LHCN-M2 (cell line): ENCODE data around the gene TLE3. TPM values are rescaled to one million over a fixed set of nuclear protein-coding genes. Genes with fewer than 3 reads are reported as not detected.

ENCODE experiments used
- DNase-seq: peaks from one replicate; pipeline ENCODE4 v3.0.0-alpha.2; 2012; ENCODE audit warnings: low read depth
- total RNA-seq: library from RNA; depleted of rRNA; stranded (reverse); fragments of >200 nt; gene quantifications from 2 replicates; pipeline ENCODE4 v1.2.3, GENCODE V29; 2014

The TLE3 gene
- total RNA-seq, 1 experiment from 2014 or later: 22.3 TPM

- no peak for DNase-seq
Measured at GRCh38 chr15:70048578-70049514, 48.9 kb downstream of the TLE3 start.

- no peak for DNase-seq
Measured at GRCh38 chr15:70048198-70048565, 49.5 kb downstream of the TLE3 start.

- DNase-seq: no peak
Measured at GRCh38 chr15:70047386-70048197, 50.1 kb downstream of the TLE3 start.

GRCh38 chr15:70046679-70047369 is 50.9 kb downstream of the TLE3 start:
- no peak for DNase-seq

GRCh38 chr15:70045045-70045444 is 52.7 kb downstream of the TLE3 start:
- peak; percentile 47 for DNase-seq

GRCh38 chr15:70044168-70044567 is 53.5 kb downstream of the TLE3 start:
- no peak for DNase-seq

- DNase-seq: no peak
Measured at GRCh38 chr15:70043590-70043989, 54.1 kb downstream of the TLE3 start.

- DNase-seq: no peak
Measured at GRCh38 chr15:70042553-70043214, 55.0 kb downstream of the TLE3 start.

- DNase-seq: no peak
Measured at GRCh38 chr15:70039917-70040316, 57.8 kb downstream of the TLE3 start.

GRCh38 chr15:70038730-70039392 is 58.9 kb downstream of the TLE3 start:
- DNase-seq: no peak

- no peak for DNase-seq
Measured at GRCh38 chr15:70037292-70037640, 60.5 kb downstream of the TLE3 start.

- DNase-seq: no peak
Measured at GRCh38 chr15:70036585-70037291, 61.0 kb downstream of the TLE3 start.

GRCh38 chr15:70035719-70036077 is 62.0 kb downstream of the TLE3 start:
- DNase-seq: no peak

- no peak for DNase-seq
Measured at GRCh38 chr15:70035051-70035718, 62.5 kb downstream of the TLE3 start.

GRCh38 chr15:70034596-70034995 is 63.1 kb downstream of the TLE3 start:
- no peak for DNase-seq

- DNase-seq: no peak
Measured at GRCh38 chr15:70034141-70034540, 63.6 kb downstream of the TLE3 start.

GRCh38 chr15:70033529-70034140 is 64.1 kb downstream of the TLE3 start:
- DNase-seq: peak; percentile 37

- no peak for DNase-seq
Measured at GRCh38 chr15:70033109-70033508, 64.6 kb downstream of the TLE3 start.

GRCh38 chr15:70032509-70032908 is 65.2 kb downstream of the TLE3 start:
- DNase-seq: no peak
